Measurements from ENCODE around the gene CENPE. TPM values are rescaled to one million over a fixed set of nuclear protein-coding genes. Genes with fewer than 3 reads are reported as not detected.
A peak's percentile ranks its signal among the peaks of the same experiment; 100 is the strongest.

Gene CENPE
- total RNA-seq, 2 experiments from 2014 or later, result 41.9 to 49.1 TPM

- H3K27ac Mint-ChIP-seq, result no peak overlapping the region
- H3K9me3 Mint-ChIP-seq, result no peaks in the 10 kb centered on the region
- peaks cover 43% of the 10 kb centered on the region for H3K4me1 Mint-ChIP-seq (ENCODE audit: low read depth)
- peak overlapping the region; percentile 79 for H3K4me3 Mint-ChIP-seq
- intact Hi-C loops (cut with micrococcal nuclease), result loop anchor here (2.0 to 10.0 kb wide), 3 partner anchors 23 to 445 kb away; no protein-coding TSS in a partner anchor
- no peak for DNase-seq
- H3K27me3 Mint-ChIP-seq, result no peaks in the 10 kb centered on the region
- peaks cover 13% of the 10 kb centered on the region for H3K36me3 Mint-ChIP-seq
- ChIA-PET CTCF (interaction anchor here (0.9 to 1.1 kb wide), 2 partner anchors 18 to 483 kb away, joined by 3 to 5 read pairs; no protein-coding TSS in a partner anchor), POLR2A (no interaction called here)
These were observed 124.2 kb downstream of the CENPE start for GRCh38 chr4:103073792-103074438.

- POLR2A ChIA-PET, result no interaction called here
- Mint-ChIP-seq H3K27ac (no peak overlapping the region), H3K36me3 (peaks cover 31% of the 10 kb centered on the region), H3K4me3 (no peak overlapping the region), H3K9me3 (no peaks in the 10 kb centered on the region), H3K4me1 (ENCODE audit: low read depth) (peaks cover 23% of the 10 kb centered on the region), H3K27me3 (no peaks in the 10 kb centered on the region)
- intact Hi-C loops (cut with micrococcal nuclease), result no loop called here
- CTCF ChIA-PET, result interaction anchor here (1.5 kb wide), 1 partner anchor 24 kb away, joined by 3 read pairs; no protein-coding TSS in a partner anchor
- no peak for DNase-seq
These were observed 130.1 kb downstream of the CENPE start for GRCh38 chr4:103067841-103068547.

GRCh38 chr4:103060453-103061148 is 137.5 kb downstream of the CENPE start:
- POLR2A ChIA-PET, result no interaction called here
- no peaks in the 10 kb centered on the region for H3K9me3 Mint-ChIP-seq
- peaks cover 32% of the 10 kb centered on the region for H3K36me3 Mint-ChIP-seq

More at GRCh38 chr4:103060453-103061148, 137.5 kb downstream of the CENPE start:
- CTCF ChIA-PET, result interaction anchor here (1.5 kb wide), 1 partner anchor 31 kb away, joined by 3 read pairs; no protein-coding TSS in a partner anchor
- no peak for DNase-seq
- no peak overlapping the region for H3K4me3 Mint-ChIP-seq
- no peaks in the 10 kb centered on the region for H3K4me1 Mint-ChIP-seq (ENCODE audit: low read depth)
- intact Hi-C loops (cut with micrococcal nuclease), result no loop called here
- H3K27ac Mint-ChIP-seq, result no peak overlapping the region
- H3K27me3 Mint-ChIP-seq, result no peaks in the 10 kb centered on the region

Other genes starting within 250 kb of the CENPE start
- 1 to 10 TPM; 1.9 to 2.4 TPM for gene SLC9B1, start 178.6 kb downstream of the CENPE start, total RNA-seq
- 10 to 100 TPM; 25.6 to 29.6 TPM for gene SLC9B2, start 121.6 kb downstream of the CENPE start, total RNA-seq
- 10 to 100 TPM; 14.4 to 15.4 TPM for gene BDH2, start 98.5 kb downstream of the CENPE start, total RNA-seq